HCT116 (cell line): ENCODE data around the gene C21orf91. TPM values are rescaled to one million over a fixed set of nuclear protein-coding genes. Genes with fewer than 3 reads are reported as not detected.

Experiments used
- ATAC-seq: fragments of 200-7000 bp; cut with Tn5 transposase; 2 replicates; pipeline ENCODE4 v1.9.1; 2020; ENCODE audit warnings: mild to moderate bottlenecking, moderate library complexity
- BruUV-seq: library from RNA; stranded (reverse); fragments of 400-500 nt; replicated peaks from 2 replicates; lab custom pipeline; 2021; lab: Mats Ljungman, UMichigan
- CTCF ChIA-PET: fragments of 300-600 bp; sonication (Branson Sonifier 250); formaldehyde crosslinking; loops from one replicate; lab custom pipeline; 2021; ENCODE audit warnings: antibody characterized with exemption; lab: Charles Lee
- POLR2A ChIA-PET: fragments of 300-600, 350-600 bp; sonication (Branson Sonifier 250); formaldehyde crosslinking; loops from one replicate; lab custom pipeline; 2021; ENCODE audit warnings: antibody characterized with exemption; lab: Charles Lee
- RAD21 ChIA-PET, 2 experiments: fragments of 300-600 bp; sonication (Branson Sonifier 250); formaldehyde crosslinking; loops; one replicate each; lab custom pipeline; 2023; ENCODE audit warnings: low total read pairs in 2 of 2; ENCODE audit not compliant: uncharacterized antibody in 2 of 2, unreplicated experiment in 2 of 2, low non-redundant PET in 1 of 2; lab: Charles Lee
- DNase-seq: peaks from one replicate; pipeline ENCODE4 v3.0.0-alpha.2; 2010; ENCODE audit warnings: low read depth, low spot score
- H2AFZ ChIP-seq: fragments of 200-600 bp; shearing (Covaris generic), sonication (generic); 2 replicates; pipeline ENCODE4 v1.6.1; 2017; ENCODE audit warnings: low read depth, mixed run types, mixed read lengths, antibody characterized with exemption, low read length; ENCODE audit not compliant: poor library complexity, severe bottlenecking
- H3K27ac ChIP-seq: 2 replicates; pipeline ENCODE4 v1.5.1; 2012; ENCODE audit warnings: low read depth, low read length
- H3K27me3 ChIP-seq: fragments of 200-600 bp; sonication (generic); 2 replicates; pipeline ENCODE4 v1.6.1; 2016; ENCODE audit warnings: mixed run types, low read length, mixed read lengths; ENCODE audit not compliant: insufficient read depth
- H3K36me3 ChIP-seq, 2 experiments: fragments of 200-500 bp in 1 of 2; fragments of 200-600 bp in 1 of 2; sonication (Bioruptor generic) in 1 of 2; sonication (generic) in 1 of 2; 2 replicates each; pipeline versions ENCODE4 v1.5.1 to v1.6.1; 2014 to 2016; ENCODE audit warnings: low read length in 2 of 2, inconsistent platforms in 1 of 2, mixed read lengths in 1 of 2, mixed run types in 1 of 2; ENCODE audit not compliant: insufficient read depth in 2 of 2, control insufficient read depth in 1 of 2
- H3K4me1 ChIP-seq, 2 experiments: fragments of 200-600 bp in 1 of 2; sonication (generic) in 1 of 2; 2 replicates each; pipeline versions ENCODE4 v1.5.1 to v1.6.1; 2012 to 2017; ENCODE audit warnings: low read length in 2 of 2, inconsistent platforms in 1 of 2, mild to moderate bottlenecking in 1 of 2, mixed read lengths in 1 of 2, mixed run types in 1 of 2, moderate library complexity in 1 of 2; ENCODE audit not compliant: insufficient read depth in 2 of 2, control insufficient read depth in 1 of 2
- H3K4me2 ChIP-seq: fragments of 200-600 bp; sonication (generic); 2 replicates; pipeline ENCODE4 v1.6.1; 2017; ENCODE audit warnings: mixed run types, low read length, mixed read lengths
- H3K4me3 ChIP-seq, 2 experiments: fragments of 200-600 bp in 1 of 2; sonication (generic) in 1 of 2; replicated peaks in 1 of 2; 2 replicates each; pipeline ENCODE4 v1.5.1; 2011 to 2016; ENCODE audit warnings: low read length in 2 of 2, control low read depth in 1 of 2, low read depth in 1 of 2, mild to moderate bottlenecking in 1 of 2, mixed read lengths in 1 of 2, mixed run types in 1 of 2
- H3K79me2 ChIP-seq: fragments of 200-600 bp; sonication (generic); 2 replicates; pipeline ENCODE4 v1.6.1; 2017; ENCODE audit warnings: mild to moderate bottlenecking, mixed run types, low read length, moderate library complexity, mixed read lengths; ENCODE audit not compliant: insufficient read depth
- H3K9ac ChIP-seq: fragments of 200-600 bp; sonication (generic); 2 replicates; pipeline ENCODE4 v1.6.1; 2016; ENCODE audit warnings: low read length, mixed read lengths
- H3K9me2 ChIP-seq: fragments of 200-600 bp; sonication (generic), shearing (Covaris generic); 2 replicates; pipeline ENCODE4 v1.6.1; 2017; ENCODE audit warnings: mixed run types, mild to moderate bottlenecking, moderate library complexity; ENCODE audit not compliant: insufficient read depth
- H3K9me3 ChIP-seq, 2 experiments: fragments of 200-500 bp in 1 of 2; fragments of 200-600 bp in 1 of 2; sonication (Bioruptor generic) in 1 of 2; sonication (generic) in 1 of 2; 2 replicates each; pipeline ENCODE4 v1.6.1; 2014 to 2017; ENCODE audit warnings: low read length in 2 of 2, mixed read lengths in 2 of 2, inconsistent platforms in 1 of 2, low read depth in 1 of 2, mild to moderate bottlenecking in 1 of 2, mixed run types in 1 of 2, moderate library complexity in 1 of 2; ENCODE audit not compliant: control insufficient read depth in 1 of 2, insufficient read depth in 1 of 2
- H4K20me1 ChIP-seq: fragments of 200-600 bp; sonication (generic), shearing (Covaris generic); 2 replicates; pipeline ENCODE4 v1.6.1; 2017; ENCODE audit warnings: mixed run types, mild to moderate bottlenecking, moderate library complexity; ENCODE audit not compliant: insufficient read depth
- ATF3 ChIP-seq: IDR thresholded peaks from 2 replicates; pipeline ENCODE4 v1.6.1; 2012
- CBX3 ChIP-seq: IDR thresholded peaks from 2 replicates; pipeline ENCODE4 v1.6.1; 2012; ENCODE audit warnings: low read depth
- CEBPB ChIP-seq: IDR thresholded peaks from 2 replicates; pipeline ENCODE4 v1.6.1; 2012; ENCODE audit warnings: low read depth
- CTCF ChIP-seq, 3 experiments: fragments of 200-600 bp in 1 of 3; sonication (generic) in 1 of 3; IDR thresholded peaks in 2 of 3; conservative IDR thresholded peaks in 1 of 3; 2 replicates each; pipeline ENCODE4 v1.5.1; 2012 to 2017; ENCODE audit warnings: low read depth in 2 of 3, low read length in 2 of 3, antibody characterized with exemption in 1 of 3, borderline replicate concordance in 1 of 3, control low read depth in 1 of 3, mild to moderate bottlenecking in 1 of 3, mixed read lengths in 1 of 3, mixed run types in 1 of 3, moderate library complexity in 1 of 3; ENCODE audit not compliant: insufficient read depth in 1 of 3
- EGR1 ChIP-seq: IDR thresholded peaks from 2 replicates; pipeline ENCODE4 v1.6.1; 2012; ENCODE audit warnings: low read depth
- ELF1 ChIP-seq: IDR thresholded peaks from 2 replicates; pipeline ENCODE4 v1.6.1; 2012; ENCODE audit warnings: low read depth, borderline replicate concordance
- EZH2 ChIP-seq: fragments of 200-600 bp; sonication (generic); IDR thresholded peaks from 2 replicates; pipeline ENCODE4 v1.6.1; 2017; ENCODE audit warnings: antibody characterized with exemption, mixed run types
- EZH2phosphoT487 ChIP-seq: fragments of 200-600 bp; IDR thresholded peaks from 2 replicates; pipeline ENCODE4 v1.6.1; 2018; ENCODE audit warnings: antibody characterized with exemption, borderline replicate concordance
- FOSL1 ChIP-seq: IDR thresholded peaks from 2 replicates; pipeline ENCODE4 v1.6.1; 2012; ENCODE audit warnings: low read depth
- JUND ChIP-seq: IDR thresholded peaks from 2 replicates; pipeline ENCODE4 v1.6.1; 2012
- MAX ChIP-seq: IDR thresholded peaks from 2 replicates; pipeline ENCODE4 v1.6.1; 2012
- POLR2A ChIP-seq: IDR thresholded peaks from 2 replicates; pipeline ENCODE4 v1.7.0; 2011; ENCODE audit warnings: borderline replicate concordance; ENCODE audit not compliant: insufficient read depth, insufficient read length; ENCODE audit errors: extremely low read depth
- POLR2AphosphoS5 ChIP-seq: IDR thresholded peaks from 2 replicates; pipeline ENCODE4 v1.6.1; 2011; ENCODE audit warnings: mild to moderate bottlenecking, low read depth, low read length, moderate library complexity
- SIN3A ChIP-seq: IDR thresholded peaks from 2 replicates; pipeline ENCODE4 v1.6.1; 2012; ENCODE audit warnings: low read depth
- SP1 ChIP-seq: IDR thresholded peaks from 2 replicates; pipeline ENCODE4 v1.6.1; 2012; ENCODE audit warnings: low read depth
- SRF ChIP-seq: IDR thresholded peaks from 2 replicates; pipeline ENCODE4 v1.6.1; 2012; ENCODE audit warnings: low read depth
- TCF7L2 ChIP-seq: IDR thresholded peaks from 2 replicates; pipeline ENCODE4 v1.7.0; 2011; ENCODE audit warnings: borderline replicate concordance, inconsistent platforms; ENCODE audit not compliant: insufficient read depth, insufficient read length; ENCODE audit errors: extremely low read depth
- YY1 ChIP-seq: IDR thresholded peaks from 2 replicates; pipeline ENCODE4 v1.6.1; 2011; ENCODE audit warnings: low read length, low read depth, moderate library complexity, mild to moderate bottlenecking; ENCODE audit not compliant: insufficient replicate concordance; ENCODE audit errors: extremely low read depth
- ZFX ChIP-seq: fragments of 450-650 bp; IDR thresholded peaks from 2 replicates; pipeline ENCODE4 v1.6.1; 2017
- ZNF274 ChIP-seq: fragments of 200-500 bp; sonication (Bioruptor generic); IDR thresholded peaks from 2 replicates; pipeline ENCODE4 v1.6.1; 2014; ENCODE audit warnings: mild to moderate bottlenecking, low read depth, low read length, inconsistent platforms
- intact Hi-C: fragments of 100-400 bp; cut with micrococcal nuclease; formaldehyde crosslinking; loops from 2 replicates; pipeline ENCODE4 v1.10.0; 2022
- total RNA-seq: library from RNA; stranded (reverse); gene quantifications from one replicate; pipeline ENCODE4 v1.2.1, GENCODE V29; 2021; ENCODE audit not compliant: unreplicated experiment

Gene C21orf91
- total RNA-seq, 1 experiment from 2014 or later = 17.7 TPM

- ATAC-seq = no peak
- ChIA-PET POLR2A (no interaction called here), RAD21 (no interaction called here), CTCF (no interaction called here)
- no peaks in the 10 kb centered on the region for H3K36me3 ChIP-seq
- no peak overlapping the region for H2AFZ ChIP-seq
- H4K20me1 ChIP-seq = no peaks in the 10 kb centered on the region
- BruUV-seq = no TSS peak
- no peaks in the 10 kb centered on the region for H3K27me3 ChIP-seq
- no peak overlapping the region for H3K4me2 ChIP-seq
- H3K9ac ChIP-seq = no peak overlapping the region
- H3K79me2 ChIP-seq = no peaks in the 10 kb centered on the region
- H3K9me2 ChIP-seq = no peaks in the 10 kb centered on the region
- no peak overlapping the region for H3K27ac ChIP-seq
- TF ChIP-seq EZH2 (no peak), POLR2A (no peak), CBX3 (no peak), SIN3A (no peak), MAX (no peak), YY1 (no peak), CEBPB (no peak), EZH2phosphoT487 (no peak), ZFX (no peak), CTCF (IDR thresholded peaks at IDR 0.05 in 2 of 3, conservative IDR thresholded peaks at IDR 0.05 in 1 of 3; ENCODE audit: borderline replicate concordance in 1 of 3, insufficient read depth in 1 of 3, low read depth in 2 of 3, low read length in 2 of 3) (no peak), JUND (no peak), SP1 (no peak), FOSL1 (no peak), ATF3 (no peak), ELF1 (no peak), ZNF274 (no peak), SRF (no peak), POLR2AphosphoS5 (no peak), EGR1 (no peak), TCF7L2 (no peak)
- no peaks in the 10 kb centered on the region for H3K9me3 ChIP-seq
- H3K4me3 ChIP-seq = no peak overlapping the region
- DNase-seq = no peak
- no peaks in the 10 kb centered on the region for H3K4me1 ChIP-seq
- intact Hi-C loops = no loop called here
Measured at GRCh38 chr21:17752171-17752570, 67.0 kb downstream of the C21orf91 start.
